HG03432 (cell line): ENCODE measurements around the gene SYT8.

Source experiments
- ATAC-seq: cut with Tn5 transposase; IDR thresholded peaks from one replicate; pipeline ENCODE4 v1.9.1; 2021; ENCODE audit warnings: mild to moderate bottlenecking, moderate library complexity; ENCODE audit not compliant: unreplicated experiment

The SYT8 gene

GRCh38 chr11:1857064-1857463 lies 22.3 kb downstream of the SYT8 start:
- no peak for ATAC-seq

GRCh38 chr11:1858154-1858553 lies 23.4 kb downstream of the SYT8 start:
- ATAC-seq, result no peak

- no peak for ATAC-seq
Observed at GRCh38 chr11:1858576-1858975, 23.8 kb downstream of the SYT8 start.

GRCh38 chr11:1859004-1859403 lies 24.2 kb downstream of the SYT8 start:
- no peak for ATAC-seq

- ATAC-seq, result no peak
Observed at GRCh38 chr11:1860108-1860507, 25.3 kb downstream of the SYT8 start.

- ATAC-seq, result no peak
Observed at GRCh38 chr11:1861435-1862411, 26.9 kb downstream of the SYT8 start.

- no peak for ATAC-seq
Observed at GRCh38 chr11:1862588-1863351, 28.0 kb downstream of the SYT8 start.

- ATAC-seq, result no peak
Observed at GRCh38 chr11:1863352-1864216, 28.8 kb downstream of the SYT8 start.

GRCh38 chr11:1864231-1864630 lies 29.4 kb downstream of the SYT8 start:
- no peak for ATAC-seq

GRCh38 chr11:1864831-1865665 lies 30.3 kb downstream of the SYT8 start:
- ATAC-seq, result no peak

- ATAC-seq, result no peak
Observed at GRCh38 chr11:1866226-1866625, 31.4 kb downstream of the SYT8 start.

- ATAC-seq, result no peak
Observed at GRCh38 chr11:1866776-1867175, 32.0 kb downstream of the SYT8 start.

- no peak for ATAC-seq
Observed at GRCh38 chr11:1867381-1867780, 32.6 kb downstream of the SYT8 start.

GRCh38 chr11:1868056-1868635 lies 33.4 kb downstream of the SYT8 start:
- no peak for ATAC-seq

- ATAC-seq, result no peak
Observed at GRCh38 chr11:1868636-1869291, 34.0 kb downstream of the SYT8 start.

GRCh38 chr11:1869427-1870325 lies 34.9 kb downstream of the SYT8 start:
- no peak for ATAC-seq

- ATAC-seq, result no peak
Observed at GRCh38 chr11:1870326-1870696, 35.5 kb downstream of the SYT8 start.
